WI38 (cell line): ENCODE data around the gene ACE.
A peak's percentile ranks its signal among the peaks of the same experiment; 100 is the strongest.
"Not testable (repeated sequence)": the region's sequence is repeated elsewhere in the genome, so short reads cannot be mapped to it uniquely, and the experiment has no call there.

Experiments used
- H3K4me3 ChIP-seq: 2 replicates; pipeline ENCODE4 v1.5.1; 2011; ENCODE audit warnings: low read depth, mild to moderate bottlenecking, control low read depth, low read length
- CTCF ChIP-seq: IDR thresholded peaks from 2 replicates; pipeline ENCODE4 v1.5.1; 2012; ENCODE audit warnings: low read depth, mild to moderate bottlenecking, control low read depth, low read length

The ACE gene

DNA sequence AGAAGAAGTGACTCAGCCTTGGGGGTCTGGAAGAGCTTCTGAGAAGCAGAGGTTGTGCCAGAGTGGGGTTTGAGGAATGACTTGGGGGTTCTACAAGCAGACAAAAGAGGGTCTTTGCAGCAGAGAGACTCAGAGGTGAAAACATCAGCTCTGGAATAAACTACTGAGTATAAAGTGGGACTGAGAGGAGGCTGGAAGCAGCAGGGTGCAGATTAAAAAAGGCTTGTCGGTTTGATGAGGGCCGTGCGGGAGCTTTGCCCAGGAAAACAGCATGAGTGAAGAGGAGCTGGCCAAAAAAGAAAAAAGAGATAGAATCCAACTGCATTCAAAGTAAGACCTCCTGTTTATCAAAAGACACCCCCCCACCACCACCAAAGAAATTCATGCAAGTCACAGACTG lies 13.1 kb upstream of the ACE start:
- H3K4me3 ChIP-seq, result no peak overlapping the region
- TF ChIP-seq CTCF, result no peak

DNA sequence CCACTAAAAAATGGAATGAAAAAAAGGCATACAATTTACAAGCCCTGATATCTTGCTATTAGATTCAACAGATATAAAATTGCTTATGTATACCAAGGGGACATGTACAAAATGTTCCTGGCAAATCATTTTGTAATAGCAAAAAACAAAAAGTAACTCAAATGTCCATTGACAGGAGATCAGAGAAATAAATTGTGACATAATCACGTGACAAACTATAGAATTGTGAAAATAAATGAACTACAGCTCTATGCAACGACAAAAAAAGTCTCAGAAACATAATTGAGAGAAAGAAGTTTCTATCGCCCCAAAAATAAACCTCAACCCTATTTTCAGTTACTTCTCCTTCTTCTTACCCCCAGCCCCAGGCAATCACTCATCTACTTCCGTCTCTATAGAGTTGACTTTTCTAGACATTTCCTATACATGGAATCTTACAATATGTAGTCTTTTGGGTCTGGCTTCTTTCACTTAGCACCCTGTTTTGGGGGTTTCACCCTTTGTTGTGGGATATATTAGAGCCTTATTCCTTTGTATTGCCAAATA lies 12.1 kb upstream of the ACE start:
- H3K4me3 ChIP-seq, result no peak overlapping the region
- TF ChIP-seq CTCF, result no peak

GRCh38 chr17:63468099-63468498 lies 8.8 kb upstream of the ACE start:
- not testable (repeated sequence) for H3K4me3 ChIP-seq

GRCh38 chr17:63474174-63474573 lies 2.7 kb upstream of the ACE start:
- H3K4me3 ChIP-seq, result no peak overlapping the region
- no peak for TF ChIP-seq CTCF

DNA sequence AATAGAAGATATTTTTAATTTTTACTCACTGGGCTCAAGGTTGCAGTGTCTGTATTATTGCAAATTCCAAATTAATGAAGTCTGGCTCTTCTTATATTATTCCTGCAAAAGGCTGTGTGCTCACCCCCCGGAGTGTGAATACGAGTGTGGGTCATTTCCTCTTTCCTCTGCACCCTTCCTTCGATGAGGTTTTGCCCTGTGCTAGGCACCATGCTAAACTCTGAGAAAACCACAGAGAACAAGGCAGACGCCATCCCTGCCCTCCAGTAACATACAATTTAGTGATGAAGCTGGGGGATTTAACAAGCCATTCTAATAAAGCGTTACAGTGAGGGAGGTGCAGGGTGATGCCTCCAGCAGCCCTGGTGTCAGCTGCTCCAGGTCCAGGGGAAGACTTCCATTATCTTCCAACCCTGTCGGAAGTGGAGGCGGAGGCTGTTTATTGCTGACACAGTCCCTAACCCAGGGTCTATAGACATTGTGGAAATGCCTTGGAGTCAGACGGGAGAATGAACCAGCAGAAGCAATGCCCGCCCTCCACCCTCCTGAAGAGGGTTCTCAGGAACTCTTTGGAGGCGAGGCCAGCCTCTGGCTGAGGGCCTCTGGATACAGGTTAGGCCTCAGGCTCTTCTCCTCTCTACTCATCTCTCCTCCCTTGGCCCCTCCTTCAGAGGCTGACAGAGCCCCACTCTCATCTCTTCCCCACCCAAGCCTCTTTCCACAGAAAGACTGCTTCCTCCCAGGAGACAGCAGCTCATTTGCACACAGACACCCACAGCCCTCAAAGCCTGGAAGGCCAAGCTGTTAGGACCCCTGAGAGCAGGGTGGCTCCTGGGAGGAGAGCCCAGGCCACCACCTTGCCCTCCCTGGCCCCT lies 2.0 kb upstream of the ACE start:
- no peak overlapping the region for H3K4me3 ChIP-seq
- no peak for TF ChIP-seq CTCF

DNA sequence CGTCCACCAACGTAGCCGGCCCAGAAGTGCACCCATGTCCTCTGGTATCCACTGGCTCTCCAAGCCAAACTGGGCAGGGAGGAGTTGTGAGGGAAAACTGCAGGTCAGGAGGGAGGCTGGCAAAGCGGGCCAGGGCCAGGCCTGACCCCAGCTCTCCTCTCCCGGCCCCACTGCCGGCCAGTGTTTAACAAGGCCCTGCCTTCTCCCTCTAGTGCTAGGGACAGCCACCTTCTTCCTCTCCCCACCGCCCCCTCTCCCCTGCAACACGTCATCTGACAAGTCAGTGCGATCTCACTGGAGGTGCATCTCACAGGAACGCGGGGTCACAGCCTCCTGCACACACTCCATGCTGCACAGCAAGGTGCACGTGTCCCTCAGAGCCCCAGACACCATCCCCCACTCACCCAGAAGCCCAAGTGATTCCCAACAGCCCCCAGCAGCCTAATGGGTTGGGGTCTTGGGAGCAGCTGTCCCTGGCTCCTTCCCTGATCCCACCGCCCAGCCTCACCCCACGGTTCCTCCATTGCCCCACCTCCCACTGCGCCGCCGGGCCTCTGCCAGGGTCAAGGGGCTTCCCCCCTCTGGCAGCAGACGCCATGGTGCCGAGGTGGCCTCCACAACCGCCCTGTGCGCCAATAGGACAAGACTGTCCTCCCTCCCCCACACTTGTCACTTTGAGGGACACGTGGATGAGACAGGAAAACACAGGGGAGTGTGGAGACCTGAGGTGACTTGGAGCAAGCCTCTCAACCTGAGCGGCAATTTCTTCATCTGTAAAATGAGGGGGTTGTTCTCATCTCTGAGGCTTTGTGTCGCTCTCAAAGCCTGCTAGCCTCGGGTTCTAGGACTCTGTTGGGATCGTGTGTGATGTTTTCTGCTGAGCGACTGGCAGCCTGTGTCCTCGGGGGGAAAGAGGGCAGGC lies 1.1 kb upstream of the ACE start:
- TF ChIP-seq CTCF, result no peak
- no peak overlapping the region for H3K4me3 ChIP-seq

- H3K4me3 ChIP-seq, result peak overlapping the region; percentile 52
- TF ChIP-seq CTCF, result no peak
These were observed 405 bp upstream of the ACE start for GRCh38 chr17:63476459-63476853.
